HG03139 (cell line): ENCODE measurements around the gene IRF6.
"Not testable (repeated sequence)": the region's sequence is repeated elsewhere in the genome, so short reads cannot be mapped to it uniquely, and the experiment has no call there.

Experiments
- ATAC-seq: cut with Tn5 transposase; IDR thresholded peaks from one replicate; pipeline ENCODE4 v1.9.1; 2021; ENCODE audit not compliant: unreplicated experiment

IRF6 gene

DNA sequence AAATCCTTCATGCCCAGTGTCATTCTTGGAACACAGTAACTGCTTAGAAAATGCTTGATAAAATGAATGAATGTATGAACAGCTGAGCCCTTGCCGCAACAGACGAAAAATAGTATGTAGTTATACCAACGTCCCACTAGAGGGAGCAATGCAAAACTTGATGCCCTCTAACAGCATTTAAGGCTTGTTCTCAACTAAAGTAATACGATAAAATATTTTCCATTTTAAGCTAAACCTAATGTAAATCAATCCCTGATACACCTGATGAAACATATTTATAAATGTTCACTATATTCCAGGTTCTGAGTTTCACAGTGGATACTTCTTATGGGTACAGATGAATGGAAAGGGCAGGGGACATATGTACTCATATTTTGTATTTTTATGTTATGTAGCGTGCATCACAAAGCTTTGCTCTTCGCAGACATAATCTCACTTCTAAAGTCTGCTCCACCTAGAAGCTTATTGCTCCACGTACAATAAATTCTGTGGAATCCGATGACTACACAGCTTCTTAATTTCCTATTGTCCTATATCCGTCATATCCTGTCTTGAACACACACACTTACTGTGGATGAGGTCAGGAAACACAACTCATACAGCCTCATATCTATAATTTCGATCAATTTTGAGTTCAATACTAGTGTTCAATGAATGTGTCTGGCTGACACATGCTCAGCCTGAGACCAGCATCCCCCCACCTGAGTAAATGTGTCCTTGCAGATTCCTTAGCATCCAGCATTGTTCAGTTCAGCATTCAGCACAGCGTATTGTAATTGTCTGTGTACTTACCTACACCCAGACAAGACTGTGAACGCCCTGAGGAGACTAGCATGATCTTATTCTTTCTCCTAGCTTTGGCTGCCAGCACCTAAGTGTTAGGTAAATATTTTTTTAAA is 17.4 kb upstream of the IRF6 start:
- ATAC-seq: no peak

DNA sequence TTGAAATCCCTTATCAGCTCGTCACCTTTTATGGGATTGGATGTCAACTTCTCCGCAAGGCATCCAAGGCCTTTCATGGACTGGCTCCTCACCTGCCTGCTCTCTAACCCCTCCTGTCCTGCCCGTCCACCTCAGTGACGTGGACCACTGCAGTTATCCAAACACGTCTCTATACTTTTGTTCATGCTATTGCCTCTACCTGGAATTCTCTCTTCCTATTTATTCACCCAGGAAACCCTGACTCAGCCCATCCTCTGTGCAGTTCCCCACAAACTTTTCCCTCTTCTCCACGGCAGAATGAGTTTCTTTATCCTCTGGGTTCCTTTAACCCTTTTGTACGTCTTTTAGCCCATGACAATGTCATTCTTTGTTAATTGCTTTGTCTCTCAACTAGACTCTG is 16.8 kb upstream of the IRF6 start:
- no peak for ATAC-seq

- ATAC-seq: no peak
These were observed 15.0 kb upstream of the IRF6 start for GRCh38 chr1:209820986-209821385.

DNA sequence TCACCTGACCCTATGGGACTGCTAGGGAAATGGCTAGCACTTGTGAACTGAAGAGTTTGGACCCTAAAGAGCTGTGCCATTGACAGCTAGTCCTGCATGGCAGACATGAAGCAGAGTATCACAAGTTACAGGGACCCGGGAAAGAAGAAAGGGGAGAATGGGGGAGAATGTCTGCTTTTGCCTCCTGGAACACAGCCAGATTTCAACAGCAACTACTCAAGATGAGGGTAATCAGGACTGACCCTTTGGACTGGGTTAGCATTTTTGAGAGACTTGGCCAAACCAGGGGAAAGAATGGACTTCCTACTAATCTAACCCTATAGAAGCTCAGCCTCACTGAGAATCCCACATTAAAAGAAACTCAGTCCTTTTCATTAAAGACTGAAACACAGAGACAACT is 13.1 kb upstream of the IRF6 start:
- no peak for ATAC-seq

DNA sequence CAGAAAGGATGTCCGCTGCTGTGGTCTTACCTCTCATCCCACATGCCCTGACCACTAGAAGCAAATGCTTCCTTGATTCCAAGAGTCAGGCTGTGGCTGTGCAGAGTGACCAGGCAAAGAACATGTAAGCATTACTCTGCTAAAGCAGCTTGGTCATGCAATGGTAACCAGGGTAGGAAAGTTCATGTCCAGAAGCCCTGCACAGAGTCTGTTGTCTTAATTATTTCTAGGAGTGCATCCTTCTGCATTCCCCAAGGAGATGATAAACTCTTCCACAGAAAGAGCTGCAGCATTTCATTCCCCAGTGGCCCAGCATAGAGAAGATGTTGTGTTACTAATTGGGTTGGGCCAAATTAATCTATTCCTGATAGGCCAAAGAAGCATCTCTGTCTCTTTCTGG is 11.7 kb upstream of the IRF6 start:
- ATAC-seq: no peak

GRCh38 chr1:209816923-209817322 is 11.0 kb upstream of the IRF6 start:
- ATAC-seq: no peak

DNA sequence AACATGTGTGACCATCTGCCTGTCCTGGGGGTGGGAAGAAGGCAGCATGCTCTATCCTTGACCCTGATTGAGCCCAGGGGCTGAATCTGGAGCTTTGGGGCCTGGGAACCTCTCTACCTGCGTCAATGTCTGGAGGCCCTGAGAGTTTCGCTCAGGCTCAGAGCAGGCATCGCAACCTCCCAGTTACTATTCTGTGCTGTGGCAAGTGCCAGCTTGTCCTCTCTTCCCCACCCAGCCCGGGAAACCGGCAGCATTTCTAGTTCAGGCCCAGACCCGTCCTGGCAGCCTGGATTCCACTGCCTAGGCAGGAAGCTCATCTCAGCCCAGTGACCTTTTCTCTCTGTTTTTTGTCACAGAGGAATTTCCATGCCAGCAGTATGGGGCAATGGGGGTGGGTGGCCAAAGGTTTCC is 10.0 kb upstream of the IRF6 start:
- no peak for ATAC-seq

DNA sequence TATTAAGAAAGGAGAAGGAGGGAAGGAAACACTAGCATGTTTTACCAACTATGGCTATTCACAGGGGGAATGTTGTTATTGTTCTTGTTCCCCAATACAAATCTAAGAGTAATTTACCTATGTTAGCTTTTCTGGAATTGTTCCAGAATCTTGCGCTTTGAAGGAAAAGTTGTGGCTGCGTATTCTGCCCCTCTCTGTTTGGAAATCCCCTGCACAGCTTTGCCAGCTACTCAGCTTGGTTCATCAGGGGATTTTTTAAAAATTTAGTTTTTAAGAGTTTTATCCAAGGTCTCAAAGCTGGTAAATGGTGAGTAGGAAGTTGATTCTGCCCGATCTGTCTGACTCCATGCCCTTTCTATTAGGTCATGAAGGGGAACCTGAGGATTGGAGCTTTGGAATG is 9.5 kb upstream of the IRF6 start:
- no peak for ATAC-seq

DNA sequence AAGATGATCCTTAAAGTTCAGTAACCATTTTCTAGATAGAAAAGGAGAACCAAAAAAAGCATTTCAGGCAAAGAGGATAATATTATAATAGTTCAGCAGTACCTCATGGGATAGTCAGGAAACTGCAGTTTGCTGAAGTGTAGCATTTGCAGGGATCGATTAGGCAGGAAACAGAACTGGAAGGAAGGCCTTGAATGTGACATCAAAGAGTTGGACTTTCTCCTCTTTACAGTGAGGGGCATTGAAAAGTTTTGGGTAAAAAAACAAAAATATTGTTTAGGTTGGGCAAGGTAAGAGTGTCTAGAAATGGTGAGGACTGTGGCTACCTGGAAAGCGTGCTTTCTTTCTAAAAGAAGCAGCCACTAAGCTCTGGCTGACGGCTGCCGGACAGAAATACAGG is 8.0 kb upstream of the IRF6 start:
- no peak for ATAC-seq

DNA sequence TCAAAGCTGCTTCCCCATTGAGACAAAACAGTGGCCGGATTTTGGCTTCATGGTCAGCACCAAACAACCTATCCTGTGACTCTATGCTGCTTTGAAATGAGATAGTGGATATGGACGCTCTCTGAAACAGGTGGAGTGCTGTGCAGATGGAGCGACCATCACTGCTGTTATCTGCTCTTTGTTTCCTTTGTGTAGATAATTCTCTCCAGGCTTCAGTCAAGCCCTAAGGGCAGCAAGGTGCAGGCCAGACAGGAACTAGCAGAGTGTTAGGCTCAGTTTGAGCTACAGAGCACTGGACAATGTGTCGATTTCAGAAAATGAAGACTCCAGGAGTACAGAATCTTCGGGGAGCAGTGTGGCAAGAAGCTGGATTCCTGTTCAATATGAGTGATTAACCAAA is 4.8 kb upstream of the IRF6 start:
- no peak for ATAC-seq

GRCh38 chr1:209809611-209810010 is 3.7 kb upstream of the IRF6 start:
- ATAC-seq: no peak

- no peak for ATAC-seq
These were observed 2.2 kb upstream of the IRF6 start for GRCh38 chr1:209808059-209808581.

GRCh38 chr1:209807509-209807908 is 1.6 kb upstream of the IRF6 start:
- no peak for ATAC-seq

GRCh38 chr1:209805341-209805781 is 581 bp downstream of the IRF6 start:
- no peak for ATAC-seq

GRCh38 chr1:209803568-209803967 is 2.4 kb downstream of the IRF6 start:
- ATAC-seq: no peak

- ATAC-seq: no peak
These were observed 3.2 kb downstream of the IRF6 start for GRCh38 chr1:209802780-209803152.

DNA sequence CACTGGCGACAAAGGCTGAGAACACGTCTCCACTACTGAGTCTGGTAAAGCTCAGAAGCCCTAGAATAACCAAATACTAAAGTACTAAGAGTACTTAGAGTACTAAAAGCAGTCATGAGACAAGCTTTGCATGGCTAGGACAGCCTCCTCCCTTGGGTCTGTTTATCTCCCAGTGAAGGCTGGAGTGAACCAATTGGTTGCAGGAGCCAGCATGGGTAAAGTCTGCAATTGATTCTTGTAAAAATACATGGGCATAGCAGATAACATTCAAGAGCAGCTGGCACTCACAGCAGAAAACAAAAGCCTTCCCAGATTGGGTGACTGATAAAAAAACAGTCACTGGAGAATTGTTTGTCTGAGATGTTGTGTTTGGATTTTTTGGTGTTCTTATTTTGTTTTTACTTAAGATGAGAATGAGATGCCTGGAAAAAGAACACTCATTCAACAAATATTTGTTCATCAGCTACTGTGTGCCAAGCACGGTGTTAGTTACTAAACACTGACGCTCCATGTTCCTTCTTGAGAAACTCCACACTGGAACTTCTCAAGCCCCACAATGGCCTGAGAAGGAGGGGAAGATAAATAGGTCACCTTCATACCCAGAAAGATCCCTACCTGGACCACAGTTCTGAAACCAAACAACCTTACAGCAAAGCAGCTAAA is 3.7 kb downstream of the IRF6 start:
- ATAC-seq: no peak

DNA sequence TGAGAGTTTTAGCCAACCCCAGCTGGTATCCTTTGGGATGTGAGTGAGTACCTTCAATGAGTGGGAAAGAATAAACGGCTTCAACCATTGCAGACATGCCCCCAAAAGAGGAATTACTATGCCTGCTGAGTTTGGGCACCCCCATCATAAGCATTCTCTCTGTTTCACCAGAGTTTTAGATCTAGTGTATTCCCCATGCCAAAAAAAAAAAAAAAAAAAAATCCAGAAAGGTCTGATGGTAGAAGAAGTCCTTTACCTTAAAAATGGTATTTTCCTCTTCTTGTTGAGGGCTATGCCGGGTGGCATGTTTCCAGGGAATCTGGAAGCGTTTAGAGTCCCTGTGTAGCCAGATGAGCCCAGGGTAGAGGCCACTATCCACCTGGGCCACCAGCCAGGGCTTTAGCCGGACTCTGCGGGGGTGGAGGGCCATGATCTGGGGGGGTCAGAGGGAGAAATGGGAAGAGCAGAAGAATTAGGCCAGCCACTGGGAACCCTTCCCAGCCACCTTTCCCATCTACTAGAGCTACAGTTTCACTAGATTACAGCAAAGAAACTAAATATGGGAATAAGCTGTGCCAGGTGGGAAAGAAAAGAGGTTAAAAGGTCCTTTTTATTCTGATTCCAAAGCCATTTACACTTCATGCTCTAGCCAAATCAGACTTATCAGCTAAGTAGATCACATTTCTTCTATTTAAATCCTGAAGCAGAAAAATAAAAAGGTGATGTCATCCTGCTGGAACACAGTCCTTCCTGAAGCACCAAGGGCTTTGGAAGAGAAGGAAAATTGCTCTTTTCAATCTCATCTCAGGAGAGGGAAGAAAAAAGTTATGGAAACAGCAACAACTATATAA is 4.7 kb downstream of the IRF6 start:
- no peak for ATAC-seq

DNA sequence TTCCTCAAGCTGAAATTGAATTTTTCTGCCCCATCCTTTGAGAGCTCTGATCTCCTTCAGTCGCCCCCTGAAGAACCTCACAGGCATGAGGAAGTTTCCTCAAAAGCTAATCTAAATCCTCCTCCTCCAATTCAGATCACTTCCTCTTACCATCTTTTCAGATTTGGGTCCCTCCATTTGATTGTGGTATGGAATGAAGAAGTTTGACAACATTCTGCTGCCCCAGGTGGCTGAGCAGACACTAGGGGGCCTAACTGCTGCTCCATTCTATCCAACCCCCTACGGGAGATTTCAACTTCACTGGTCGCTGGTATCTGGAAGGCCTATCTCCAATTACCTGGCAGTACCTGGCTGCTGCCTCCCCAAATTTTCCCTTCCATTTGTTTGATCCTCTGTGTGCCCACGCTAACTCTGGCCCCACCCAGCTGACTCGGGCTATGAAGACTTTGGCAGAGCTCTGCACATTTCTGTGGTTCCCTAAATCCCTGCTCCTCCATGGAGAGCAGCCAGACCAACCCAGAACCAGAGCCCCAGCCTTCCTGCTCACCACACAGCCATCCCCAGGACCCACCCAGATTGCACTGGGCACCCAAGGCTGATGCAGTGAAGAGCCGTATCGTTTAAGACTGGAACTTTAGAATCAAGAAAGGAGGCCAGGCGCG is 7.8 kb downstream of the IRF6 start:
- no peak for ATAC-seq

DNA sequence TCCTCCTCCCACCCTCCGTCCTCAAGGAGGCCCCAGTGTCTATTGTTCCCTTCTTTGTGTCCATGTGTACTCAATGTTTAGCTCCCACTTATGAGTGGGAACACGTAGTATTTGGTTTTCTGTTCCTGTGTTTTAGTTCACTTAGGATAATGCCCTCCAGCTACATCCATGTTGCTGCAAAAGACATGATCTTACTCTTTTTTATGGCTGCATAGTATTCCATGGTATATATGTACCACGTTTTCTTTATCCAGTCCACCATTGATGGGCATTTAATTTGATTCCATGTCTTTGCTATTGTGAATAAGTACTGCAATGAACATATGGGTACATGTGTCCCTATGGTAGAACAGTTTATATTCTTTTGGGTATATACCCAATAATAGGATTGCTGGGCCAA is 12.2 kb downstream of the IRF6 start:
- ATAC-seq: not testable (repeated sequence)

DNA sequence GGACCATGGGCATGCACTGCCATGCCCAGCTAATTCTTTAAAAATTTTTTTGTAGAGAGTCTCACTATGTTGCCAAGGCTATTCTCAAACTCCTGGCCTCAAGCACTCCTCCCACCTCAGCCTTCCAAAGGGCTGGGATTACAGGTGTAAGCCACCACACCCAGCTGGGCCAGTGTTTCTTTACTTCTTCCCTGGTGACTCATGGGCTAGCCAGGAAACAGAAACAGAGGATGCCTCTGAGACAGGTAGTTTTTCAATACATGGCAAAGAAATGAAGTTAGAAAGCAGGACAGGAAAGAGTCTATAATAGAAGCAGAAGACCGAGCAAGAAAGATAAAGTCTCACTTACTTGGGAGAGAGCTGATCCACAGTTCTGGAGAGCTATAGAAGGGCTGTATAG is 14.0 kb downstream of the IRF6 start:
- ATAC-seq: no peak
